WTC11 (cell line): Measurements from ENCODE around the gene OR8J3. TPM values are rescaled to one million over a fixed set of nuclear protein-coding genes. Genes with fewer than 3 reads are reported as not detected.

Experiments used
- ATAC-seq: fragments of 200-7000 bp; cut with Tn5 transposase; 2 replicates; pipeline ENCODE4 v1.10.0; 2021; ENCODE audit warnings: mild to moderate bottlenecking, moderate library complexity
- CTCF ChIA-PET: fragments of 300-600 bp; sonication (Branson Sonifier 250); formaldehyde crosslinking; loops from one replicate; lab custom pipeline; 2021; ENCODE audit warnings: antibody characterized with exemption; lab: Charles Lee
- POLR2A ChIA-PET: fragments of 350-600 bp; sonication (Branson Sonifier 250); formaldehyde crosslinking; loops from one replicate; lab custom pipeline; 2021; ENCODE audit warnings: antibody characterized with exemption; lab: Charles Lee
- DNase-seq: peaks from one replicate; pipeline ENCODE4 v3.0.0; 2021; ENCODE audit warnings: low spot score
- H3K27ac Mint-ChIP-seq: 2 replicates; pipeline ENCODE4 v1.8.0; 2021; ENCODE audit warnings: mixed read lengths
- H3K27me3 Mint-ChIP-seq: 2 replicates; pipeline ENCODE4 v1.8.0; 2021; ENCODE audit warnings: low read depth, mild to moderate bottlenecking, moderate library complexity, mixed read lengths
- H3K36me3 Mint-ChIP-seq: 2 replicates; pipeline ENCODE4 v1.8.0; 2021; ENCODE audit warnings: mixed read lengths
- H3K4me1 Mint-ChIP-seq: 2 replicates; pipeline ENCODE4 v1.8.0; 2022; ENCODE audit warnings: mixed read lengths
- H3K4me3 Mint-ChIP-seq: 2 replicates; pipeline ENCODE4 v1.8.0; 2021; ENCODE audit warnings: mild to moderate bottlenecking, moderate library complexity, mixed read lengths
- H3K9me3 Mint-ChIP-seq: 2 replicates; pipeline ENCODE4 v1.8.0; 2021; ENCODE audit warnings: mixed read lengths
- CBFB ChIP-seq: sonication (generic); formaldehyde crosslinking; IDR thresholded peaks from 2 replicates; pipeline ENCODE4 v1.8.1; 2022; ENCODE audit warnings: mild to moderate bottlenecking, low read depth, missing genetic modification reagents
- CREB1 ChIP-seq: sonication (generic); formaldehyde crosslinking; IDR thresholded peaks from 2 replicates; pipeline ENCODE4 v1.8.0; 2023; ENCODE audit warnings: mild to moderate bottlenecking, missing genetic modification reagents
- CREM ChIP-seq: sonication (generic); formaldehyde crosslinking; IDR thresholded peaks from 2 replicates; pipeline ENCODE4 v1.8.1; 2022; ENCODE audit warnings: mild to moderate bottlenecking, missing genetic modification reagents, moderate library complexity
- ETV6 ChIP-seq: sonication (generic); formaldehyde crosslinking; IDR thresholded peaks from 2 replicates; pipeline ENCODE4 v1.8.1; 2022; ENCODE audit warnings: mild to moderate bottlenecking, missing genetic modification reagents
- FOXJ3 ChIP-seq: sonication (generic); formaldehyde crosslinking; IDR thresholded peaks from 2 replicates; pipeline ENCODE4 v1.9.0; 2021; ENCODE audit warnings: missing genetic modification reagents, mild to moderate bottlenecking, borderline replicate concordance
- MXD4 ChIP-seq: fragments of 250-450 bp; sonication (Bioruptor Pico); IDR thresholded peaks from 2 replicates; pipeline ENCODE4 v1.8.0; 2021; ENCODE audit warnings: mild to moderate bottlenecking, moderate library complexity, borderline replicate concordance
- NFATC4 ChIP-seq: fragments of 250-450 bp; sonication (Bioruptor Pico); IDR thresholded peaks from 2 replicates; pipeline ENCODE4 v1.9.0; 2021; ENCODE audit warnings: mild to moderate bottlenecking
- NR1H2 ChIP-seq: sonication (generic); formaldehyde crosslinking; IDR thresholded peaks from 2 replicates; pipeline ENCODE4 v1.9.0; 2021; ENCODE audit warnings: mild to moderate bottlenecking, moderate library complexity, missing genetic modification reagents
- NR2C2 ChIP-seq: sonication (generic); formaldehyde crosslinking; IDR thresholded peaks from 2 replicates; pipeline ENCODE4 v1.8.0; 2022; ENCODE audit warnings: mild to moderate bottlenecking, missing genetic modification reagents
- SOX15 ChIP-seq: fragments of 250-450 bp; sonication (Bioruptor Pico); IDR thresholded peaks from 2 replicates; pipeline ENCODE4 v1.9.0; 2021; ENCODE audit warnings: mild to moderate bottlenecking
- TCF7 ChIP-seq: sonication (generic); formaldehyde crosslinking; IDR thresholded peaks from 2 replicates; pipeline ENCODE4 v1.8.0; 2022; ENCODE audit warnings: mild to moderate bottlenecking, low read depth, missing genetic modification reagents, moderate library complexity
- TEAD1 ChIP-seq: sonication (generic); formaldehyde crosslinking; IDR thresholded peaks from 2 replicates; pipeline ENCODE4 v1.8.0; 2022; ENCODE audit warnings: mild to moderate bottlenecking, missing genetic modification reagents
- TP53 ChIP-seq: sonication (generic); formaldehyde crosslinking; IDR thresholded peaks from 2 replicates; pipeline ENCODE4 v1.8.1; 2023; ENCODE audit warnings: mild to moderate bottlenecking, missing genetic modification reagents
- ZNF671 ChIP-seq: fragments of 250-450 bp; sonication (Bioruptor Pico); IDR thresholded peaks from 2 replicates; pipeline ENCODE4 v1.8.0; 2021; ENCODE audit warnings: mild to moderate bottlenecking
- total RNA-seq: library from RNA; stranded (reverse); gene quantifications from 3 replicates; pipeline ENCODE4 v1.2.3, GENCODE V29; 2021
- TF ChIP-seq, protein P1 (sequence below): sonication (generic); formaldehyde crosslinking; IDR thresholded peaks from 2 replicates; pipeline ENCODE4 v1.8.1; 2022; ENCODE audit warnings: mild to moderate bottlenecking, moderate library complexity, missing genetic modification reagents
- TF ChIP-seq, protein P2 (sequence below): fragments of 250-450 bp; sonication (Bioruptor Pico); IDR thresholded peaks from 2 replicates; pipeline ENCODE4 v1.9.0; 2021; ENCODE audit warnings: mild to moderate bottlenecking
- TF ChIP-seq, protein P3 (sequence below): sonication (generic); formaldehyde crosslinking; IDR thresholded peaks from 2 replicates; pipeline ENCODE4 v1.8.0; 2023; ENCODE audit warnings: mild to moderate bottlenecking, missing genetic modification reagents
- TF ChIP-seq, protein P4 (sequence below): sonication (generic); formaldehyde crosslinking; IDR thresholded peaks from 2 replicates; pipeline ENCODE4 v1.8.1; 2023; ENCODE audit warnings: mild to moderate bottlenecking, missing genetic modification reagents
- TF ChIP-seq, protein P5 (sequence below): fragments of 250-450 bp; sonication (Bioruptor Pico); IDR thresholded peaks from 2 replicates; pipeline ENCODE4 v2.1.2; 2022; ENCODE audit warnings: mild to moderate bottlenecking, moderate library complexity
- TF ChIP-seq, protein P6 (sequence below): sonication (generic); formaldehyde crosslinking; IDR thresholded peaks from 2 replicates; pipeline ENCODE4 v1.8.0; 2023; ENCODE audit warnings: missing genetic modification reagents, mild to moderate bottlenecking, borderline replicate concordance
- TF ChIP-seq, protein P7 (sequence below): sonication (generic); formaldehyde crosslinking; IDR thresholded peaks from 2 replicates; pipeline ENCODE4 v1.8.0; 2022; ENCODE audit warnings: mild to moderate bottlenecking, missing genetic modification reagents
- TF ChIP-seq, protein P8 (sequence below): sonication (generic); formaldehyde crosslinking; IDR thresholded peaks from 2 replicates; pipeline ENCODE4 v1.8.0; 2022; ENCODE audit warnings: mild to moderate bottlenecking, missing genetic modification reagents

OR8J3 gene
- total RNA-seq, 1 experiment from 2014 or later = not detected

DNA sequence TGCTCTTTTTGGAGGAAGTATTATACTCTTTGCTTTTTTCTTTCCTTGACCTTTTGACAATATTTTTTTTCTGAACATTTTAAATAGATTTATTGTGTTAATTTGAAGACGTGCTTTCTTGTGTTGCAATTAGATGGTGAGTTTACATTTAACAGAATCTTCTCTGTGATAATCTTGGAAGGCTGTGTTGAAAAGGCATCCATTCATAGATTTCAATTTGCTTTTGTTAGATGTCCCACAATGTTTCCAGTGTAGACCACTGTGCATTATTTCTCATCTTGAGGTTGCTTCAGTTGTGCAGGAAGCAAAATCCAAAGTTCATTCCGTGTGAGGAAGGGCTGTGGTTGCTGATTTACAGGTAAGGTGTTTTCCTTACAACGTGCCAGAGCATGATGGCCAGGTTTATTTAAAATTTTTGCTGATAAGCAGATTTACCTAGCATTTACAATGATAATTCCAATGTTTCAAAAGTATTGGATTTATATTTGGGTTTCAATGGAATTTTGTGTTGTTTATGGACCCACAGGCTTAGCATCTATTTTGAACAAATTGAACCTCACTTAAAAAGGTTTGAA, 32.3 kb upstream of the OR8J3 start:
- 0 out of 2 replicates have a peak, but pooled peaks cover 2% of the 10 kb centered on the region for H3K36me3 Mint-ChIP-seq
- ChIA-PET POLR2A (no interaction called here), CTCF (no interaction called here)
- H3K27me3 Mint-ChIP-seq = no peaks in the 10 kb centered on the region
- TF ChIP-seq CREB1 (CRISPR knock-in tag) (no peak), FOXJ3 (no peak), TEAD1 (no peak), ZNF671 (CRISPR knock-in tag) (no peak), NR2C2 (CRISPR knock-in tag) (no peak), NR1H2 (no peak), CREM (CRISPR knock-in tag) (no peak), ETV6 (CRISPR knock-in tag) (no peak), CBFB (CRISPR knock-in tag) (no peak), TP53 (CRISPR knock-in tag) (no peak), MXD4 (no peak), NFATC4 (CRISPR knock-in tag) (no peak)
- TF ChIP-seq, protein P1, sequence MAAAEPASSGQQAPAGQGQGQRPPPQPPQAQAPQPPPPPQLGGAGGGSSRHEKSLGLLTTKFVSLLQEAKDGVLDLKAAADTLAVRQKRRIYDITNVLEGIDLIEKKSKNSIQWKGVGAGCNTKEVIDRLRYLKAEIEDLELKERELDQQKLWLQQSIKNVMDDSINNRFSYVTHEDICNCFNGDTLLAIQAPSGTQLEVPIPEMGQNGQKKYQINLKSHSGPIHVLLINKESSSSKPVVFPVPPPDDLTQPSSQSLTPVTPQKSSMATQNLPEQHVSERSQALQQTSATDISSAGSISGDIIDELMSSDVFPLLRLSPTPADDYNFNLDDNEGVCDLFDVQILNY (CRISPR knock-in tag) = no peak
- TF ChIP-seq, protein P2, sequence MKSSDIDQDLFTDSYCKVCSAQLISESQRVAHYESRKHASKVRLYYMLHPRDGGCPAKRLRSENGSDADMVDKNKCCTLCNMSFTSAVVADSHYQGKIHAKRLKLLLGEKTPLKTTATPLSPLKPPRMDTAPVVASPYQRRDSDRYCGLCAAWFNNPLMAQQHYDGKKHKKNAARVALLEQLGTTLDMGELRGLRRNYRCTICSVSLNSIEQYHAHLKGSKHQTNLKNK (CRISPR knock-in tag) = no peak
- TF ChIP-seq, protein P3, sequence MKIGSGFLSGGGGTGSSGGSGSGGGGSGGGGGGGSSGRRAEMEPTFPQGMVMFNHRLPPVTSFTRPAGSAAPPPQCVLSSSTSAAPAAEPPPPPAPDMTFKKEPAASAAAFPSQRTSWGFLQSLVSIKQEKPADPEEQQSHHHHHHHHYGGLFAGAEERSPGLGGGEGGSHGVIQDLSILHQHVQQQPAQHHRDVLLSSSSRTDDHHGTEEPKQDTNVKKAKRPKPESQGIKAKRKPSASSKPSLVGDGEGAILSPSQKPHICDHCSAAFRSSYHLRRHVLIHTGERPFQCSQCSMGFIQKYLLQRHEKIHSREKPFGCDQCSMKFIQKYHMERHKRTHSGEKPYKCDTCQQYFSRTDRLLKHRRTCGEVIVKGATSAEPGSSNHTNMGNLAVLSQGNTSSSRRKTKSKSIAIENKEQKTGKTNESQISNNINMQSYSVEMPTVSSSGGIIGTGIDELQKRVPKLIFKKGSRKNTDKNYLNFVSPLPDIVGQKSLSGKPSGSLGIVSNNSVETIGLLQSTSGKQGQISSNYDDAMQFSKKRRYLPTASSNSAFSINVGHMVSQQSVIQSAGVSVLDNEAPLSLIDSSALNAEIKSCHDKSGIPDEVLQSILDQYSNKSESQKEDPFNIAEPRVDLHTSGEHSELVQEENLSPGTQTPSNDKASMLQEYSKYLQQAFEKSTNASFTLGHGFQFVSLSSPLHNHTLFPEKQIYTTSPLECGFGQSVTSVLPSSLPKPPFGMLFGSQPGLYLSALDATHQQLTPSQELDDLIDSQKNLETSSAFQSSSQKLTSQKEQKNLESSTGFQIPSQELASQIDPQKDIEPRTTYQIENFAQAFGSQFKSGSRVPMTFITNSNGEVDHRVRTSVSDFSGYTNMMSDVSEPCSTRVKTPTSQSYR (CRISPR knock-in tag) = no peak
- TF ChIP-seq, protein P4, sequence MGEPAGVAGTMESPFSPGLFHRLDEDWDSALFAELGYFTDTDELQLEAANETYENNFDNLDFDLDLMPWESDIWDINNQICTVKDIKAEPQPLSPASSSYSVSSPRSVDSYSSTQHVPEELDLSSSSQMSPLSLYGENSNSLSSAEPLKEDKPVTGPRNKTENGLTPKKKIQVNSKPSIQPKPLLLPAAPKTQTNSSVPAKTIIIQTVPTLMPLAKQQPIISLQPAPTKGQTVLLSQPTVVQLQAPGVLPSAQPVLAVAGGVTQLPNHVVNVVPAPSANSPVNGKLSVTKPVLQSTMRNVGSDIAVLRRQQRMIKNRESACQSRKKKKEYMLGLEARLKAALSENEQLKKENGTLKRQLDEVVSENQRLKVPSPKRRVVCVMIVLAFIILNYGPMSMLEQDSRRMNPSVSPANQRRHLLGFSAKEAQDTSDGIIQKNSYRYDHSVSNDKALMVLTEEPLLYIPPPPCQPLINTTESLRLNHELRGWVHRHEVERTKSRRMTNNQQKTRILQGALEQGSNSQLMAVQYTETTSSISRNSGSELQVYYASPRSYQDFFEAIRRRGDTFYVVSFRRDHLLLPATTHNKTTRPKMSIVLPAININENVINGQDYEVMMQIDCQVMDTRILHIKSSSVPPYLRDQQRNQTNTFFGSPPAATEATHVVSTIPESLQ (CRISPR knock-in tag) = no peak
- TF ChIP-seq, protein P5, sequence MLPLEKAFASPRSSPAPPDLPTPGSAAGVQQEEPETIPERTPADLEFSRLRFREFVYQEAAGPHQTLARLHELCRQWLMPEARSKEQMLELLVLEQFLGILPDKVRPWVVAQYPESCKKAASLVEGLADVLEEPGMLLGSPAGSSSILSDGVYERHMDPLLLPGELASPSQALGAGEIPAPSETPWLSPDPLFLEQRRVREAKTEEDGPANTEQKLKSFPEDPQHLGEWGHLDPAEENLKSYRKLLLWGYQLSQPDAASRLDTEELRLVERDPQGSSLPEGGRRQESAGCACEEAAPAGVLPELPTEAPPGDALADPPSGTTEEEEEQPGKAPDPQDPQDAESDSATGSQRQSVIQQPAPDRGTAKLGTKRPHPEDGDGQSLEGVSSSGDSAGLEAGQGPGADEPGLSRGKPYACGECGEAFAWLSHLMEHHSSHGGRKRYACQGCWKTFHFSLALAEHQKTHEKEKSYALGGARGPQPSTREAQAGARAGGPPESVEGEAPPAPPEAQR (CRISPR knock-in tag) = no peak
- H3K4me3 Mint-ChIP-seq = no peak overlapping the region
- H3K4me1 Mint-ChIP-seq = no peaks in the 10 kb centered on the region
- H3K9me3 Mint-ChIP-seq = peaks cover 6% of the 10 kb centered on the region
- DNase-seq (no peak), ATAC-seq (no peak)
- H3K27ac Mint-ChIP-seq = no peak overlapping the region

DNA sequence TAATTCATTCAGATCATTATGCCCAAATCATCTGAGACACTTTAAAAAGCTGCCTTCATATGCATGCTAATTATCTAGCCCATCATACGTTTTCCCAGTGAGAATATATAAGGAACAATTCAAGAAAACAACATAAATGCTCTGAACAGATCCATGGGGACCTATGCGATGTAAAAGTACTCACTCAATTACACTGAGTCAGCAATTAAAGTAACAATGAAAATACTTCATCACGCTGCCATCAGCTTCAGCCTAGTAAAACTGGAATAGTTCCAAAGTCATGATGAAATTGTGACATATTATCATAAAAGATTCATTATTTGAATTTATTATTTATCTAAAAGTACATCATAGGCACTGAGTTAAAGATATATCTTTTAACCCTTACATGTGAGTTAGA, 23.8 kb upstream of the OR8J3 start:
- no peak for ATAC-seq
- H3K27me3 Mint-ChIP-seq = no peaks in the 10 kb centered on the region
- H3K27ac Mint-ChIP-seq = no peak overlapping the region
- no peaks in the 10 kb centered on the region for H3K36me3 Mint-ChIP-seq
- ChIA-PET POLR2A (no interaction called here), CTCF (no interaction called here)
- no peak overlapping the region for H3K4me3 Mint-ChIP-seq
- no peaks in the 10 kb centered on the region for H3K4me1 Mint-ChIP-seq
- DNase-seq = no peak
- peaks cover 4% of the 10 kb centered on the region for H3K9me3 Mint-ChIP-seq
- TF ChIP-seq, protein P6, sequence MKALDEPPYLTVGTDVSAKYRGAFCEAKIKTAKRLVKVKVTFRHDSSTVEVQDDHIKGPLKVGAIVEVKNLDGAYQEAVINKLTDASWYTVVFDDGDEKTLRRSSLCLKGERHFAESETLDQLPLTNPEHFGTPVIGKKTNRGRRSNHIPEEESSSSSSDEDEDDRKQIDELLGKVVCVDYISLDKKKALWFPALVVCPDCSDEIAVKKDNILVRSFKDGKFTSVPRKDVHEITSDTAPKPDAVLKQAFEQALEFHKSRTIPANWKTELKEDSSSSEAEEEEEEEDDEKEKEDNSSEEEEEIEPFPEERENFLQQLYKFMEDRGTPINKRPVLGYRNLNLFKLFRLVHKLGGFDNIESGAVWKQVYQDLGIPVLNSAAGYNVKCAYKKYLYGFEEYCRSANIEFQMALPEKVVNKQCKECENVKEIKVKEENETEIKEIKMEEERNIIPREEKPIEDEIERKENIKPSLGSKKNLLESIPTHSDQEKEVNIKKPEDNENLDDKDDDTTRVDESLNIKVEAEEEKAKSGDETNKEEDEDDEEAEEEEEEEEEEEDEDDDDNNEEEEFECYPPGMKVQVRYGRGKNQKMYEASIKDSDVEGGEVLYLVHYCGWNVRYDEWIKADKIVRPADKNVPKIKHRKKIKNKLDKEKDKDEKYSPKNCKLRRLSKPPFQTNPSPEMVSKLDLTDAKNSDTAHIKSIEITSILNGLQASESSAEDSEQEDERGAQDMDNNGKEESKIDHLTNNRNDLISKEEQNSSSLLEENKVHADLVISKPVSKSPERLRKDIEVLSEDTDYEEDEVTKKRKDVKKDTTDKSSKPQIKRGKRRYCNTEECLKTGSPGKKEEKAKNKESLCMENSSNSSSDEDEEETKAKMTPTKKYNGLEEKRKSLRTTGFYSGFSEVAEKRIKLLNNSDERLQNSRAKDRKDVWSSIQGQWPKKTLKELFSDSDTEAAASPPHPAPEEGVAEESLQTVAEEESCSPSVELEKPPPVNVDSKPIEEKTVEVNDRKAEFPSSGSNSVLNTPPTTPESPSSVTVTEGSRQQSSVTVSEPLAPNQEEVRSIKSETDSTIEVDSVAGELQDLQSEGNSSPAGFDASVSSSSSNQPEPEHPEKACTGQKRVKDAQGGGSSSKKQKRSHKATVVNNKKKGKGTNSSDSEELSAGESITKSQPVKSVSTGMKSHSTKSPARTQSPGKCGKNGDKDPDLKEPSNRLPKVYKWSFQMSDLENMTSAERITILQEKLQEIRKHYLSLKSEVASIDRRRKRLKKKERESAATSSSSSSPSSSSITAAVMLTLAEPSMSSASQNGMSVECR = no peak
- TF ChIP-seq, protein P7, sequence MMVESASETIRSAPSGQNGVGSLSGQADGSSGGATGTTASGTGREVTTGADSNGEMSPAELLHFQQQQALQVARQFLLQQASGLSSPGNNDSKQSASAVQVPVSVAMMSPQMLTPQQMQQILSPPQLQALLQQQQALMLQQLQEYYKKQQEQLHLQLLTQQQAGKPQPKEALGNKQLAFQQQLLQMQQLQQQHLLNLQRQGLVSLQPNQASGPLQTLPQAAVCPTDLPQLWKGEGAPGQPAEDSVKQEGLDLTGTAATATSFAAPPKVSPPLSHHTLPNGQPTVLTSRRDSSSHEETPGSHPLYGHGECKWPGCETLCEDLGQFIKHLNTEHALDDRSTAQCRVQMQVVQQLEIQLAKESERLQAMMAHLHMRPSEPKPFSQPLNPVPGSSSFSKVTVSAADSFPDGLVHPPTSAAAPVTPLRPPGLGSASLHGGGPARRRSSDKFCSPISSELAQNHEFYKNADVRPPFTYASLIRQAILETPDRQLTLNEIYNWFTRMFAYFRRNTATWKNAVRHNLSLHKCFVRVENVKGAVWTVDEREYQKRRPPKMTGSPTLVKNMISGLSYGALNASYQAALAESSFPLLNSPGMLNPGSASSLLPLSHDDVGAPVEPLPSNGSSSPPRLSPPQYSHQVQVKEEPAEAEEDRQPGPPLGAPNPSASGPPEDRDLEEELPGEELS = no peak
- TF ChIP-seq NFATC4 (CRISPR knock-in tag) (no peak), TCF7 (CRISPR knock-in tag) (no peak), SOX15 (CRISPR knock-in tag) (no peak)
- TF ChIP-seq, protein P8, sequence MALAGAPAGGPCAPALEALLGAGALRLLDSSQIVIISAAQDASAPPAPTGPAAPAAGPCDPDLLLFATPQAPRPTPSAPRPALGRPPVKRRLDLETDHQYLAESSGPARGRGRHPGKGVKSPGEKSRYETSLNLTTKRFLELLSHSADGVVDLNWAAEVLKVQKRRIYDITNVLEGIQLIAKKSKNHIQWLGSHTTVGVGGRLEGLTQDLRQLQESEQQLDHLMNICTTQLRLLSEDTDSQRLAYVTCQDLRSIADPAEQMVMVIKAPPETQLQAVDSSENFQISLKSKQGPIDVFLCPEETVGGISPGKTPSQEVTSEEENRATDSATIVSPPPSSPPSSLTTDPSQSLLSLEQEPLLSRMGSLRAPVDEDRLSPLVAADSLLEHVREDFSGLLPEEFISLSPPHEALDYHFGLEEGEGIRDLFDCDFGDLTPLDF (CRISPR knock-in tag) = no peak
